G401 (cell line): ENCODE results near the gene DNAJC19. TPM values are rescaled to one million over a fixed set of nuclear protein-coding genes. Genes with fewer than 3 reads are reported as not detected.

ENCODE experiments used
- DNase-seq: peaks from one replicate; pipeline ENCODE4 v3.0.0-alpha.2; 2015; ENCODE audit warnings: low spot score
- in situ Hi-C: cut with HindIII; loops from 2 replicates; pipeline ENCODE4 v1.10.0; 2016; ENCODE audit warnings: low sequenced_read_pairs, mixed read lengths
- total RNA-seq: library from RNA; depleted of rRNA; stranded (reverse); fragments of >200 nt; shearing (Covaris generic); gene quantifications from 2 replicates; pipeline ENCODE4 v1.2.3, GENCODE V29; 2014; rRNA removed

The DNAJC19 gene
- total RNA-seq, 1 experiment from 2014 or later: 55.2 TPM

GRCh38 chr3:180970931-180971330, 18.6 kb downstream of the DNAJC19 start:
- no peak for DNase-seq
- in situ Hi-C loops: no loop called here

DNA sequence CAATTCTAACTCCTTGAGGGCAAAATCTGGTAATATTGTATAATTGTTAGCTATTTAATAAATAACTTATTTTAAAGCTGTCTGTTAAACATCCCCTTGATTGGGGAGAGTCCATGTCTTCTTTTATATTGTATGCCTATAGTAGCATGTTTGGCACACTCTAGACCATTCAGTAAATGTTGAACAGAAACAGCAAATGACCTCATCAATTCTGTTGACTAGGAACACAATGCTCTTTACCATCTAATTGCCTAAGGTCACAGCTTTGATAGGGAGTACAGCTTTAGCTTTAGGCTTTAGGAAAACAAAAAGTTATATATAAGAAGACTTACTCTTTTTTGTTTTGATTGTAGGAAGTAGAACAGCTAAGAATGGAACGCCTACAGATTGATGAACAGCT, 27.0 kb downstream of the DNAJC19 start:
- in situ Hi-C loops: no loop called here
- DNase-seq: no peak

- in situ Hi-C loops: no loop called here
- no peak for DNase-seq
These were observed 28.0 kb downstream of the DNAJC19 start for GRCh38 chr3:180961552-180961951.

DNA sequence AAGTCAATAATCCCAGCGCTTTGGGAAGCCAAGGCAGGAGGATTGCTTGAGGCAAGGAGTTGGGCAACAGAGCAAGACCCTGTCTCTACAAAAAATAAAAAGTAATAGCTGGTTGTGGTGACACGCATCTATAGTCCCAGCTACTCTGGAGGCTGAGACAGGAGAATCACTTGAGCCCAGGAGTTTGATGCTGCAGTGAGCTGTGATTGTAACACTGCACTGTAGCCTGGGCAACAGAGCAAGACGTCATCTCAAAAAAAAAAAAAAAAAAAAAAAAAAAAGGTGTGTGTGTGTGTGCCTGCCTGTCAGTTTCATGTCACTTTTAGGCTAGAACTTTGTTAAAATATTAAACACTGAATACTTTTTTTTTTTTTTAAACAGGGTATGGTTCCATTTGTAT, 28.4 kb downstream of the DNAJC19 start:
- in situ Hi-C loops: no loop called here
- DNase-seq: no peak

GRCh38 chr3:180959691-180960090, 29.8 kb downstream of the DNAJC19 start:
- DNase-seq: no peak
- in situ Hi-C loops: no loop called here

DNA sequence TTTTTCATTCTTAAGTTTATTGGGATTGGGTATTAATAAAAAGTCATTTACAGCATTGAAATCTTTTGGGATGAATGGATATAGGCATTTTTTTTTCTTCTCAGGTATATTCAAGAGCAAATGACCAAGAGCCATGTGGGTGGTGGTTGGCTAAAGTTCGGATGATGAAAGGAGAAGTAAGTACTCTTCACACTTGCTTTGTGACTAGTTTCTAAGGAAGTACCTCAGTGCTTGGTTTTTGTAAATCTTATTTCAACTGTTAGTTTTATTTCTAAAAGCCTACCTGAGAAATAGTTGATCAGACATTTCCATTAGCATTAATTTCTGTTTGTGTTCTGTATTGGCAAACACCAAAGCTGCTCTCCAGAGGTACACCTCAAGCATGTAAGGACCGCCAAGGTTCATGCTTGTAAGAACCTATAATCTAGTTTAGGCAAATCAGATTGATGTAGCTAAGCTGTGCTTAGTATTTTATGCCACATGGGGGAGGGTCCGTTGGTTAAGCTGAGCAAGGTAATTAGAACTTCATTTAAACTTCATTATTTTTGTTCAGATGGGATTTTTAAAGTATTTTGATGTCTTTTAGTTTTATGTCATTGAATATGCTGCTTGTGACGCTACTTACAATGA, 41.7 kb downstream of the DNAJC19 start:
- in situ Hi-C loops: no loop called here
- DNase-seq: no peak

DNA sequence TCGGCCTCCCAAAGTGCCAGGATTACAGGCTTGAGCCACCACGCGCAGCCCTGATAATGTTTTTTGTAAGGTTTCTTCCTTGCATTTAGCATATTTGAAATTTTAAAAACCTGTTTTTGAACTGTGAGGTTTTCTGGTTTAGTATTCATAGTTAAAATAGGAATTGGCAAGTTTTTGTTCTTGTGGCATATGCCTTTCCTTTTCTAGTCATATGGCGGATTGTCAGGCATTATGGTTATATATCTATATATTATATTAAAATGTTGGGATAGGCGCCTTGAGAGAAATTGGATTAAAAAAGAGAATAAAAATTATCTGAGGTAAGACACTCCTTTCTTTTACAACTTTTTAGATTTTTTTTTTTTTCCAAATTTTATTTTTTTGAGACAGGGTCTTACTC, 48.7 kb downstream of the DNAJC19 start:
- in situ Hi-C loops: no loop called here
- no peak for DNase-seq

GRCh38 chr3:180934638-180935037, 54.9 kb downstream of the DNAJC19 start:
- DNase-seq: no peak
- in situ Hi-C loops: no loop called here

Other genes with a start within 250 kb of the DNAJC19 start
- 139 and 142 TPM in 2 replicates for gene FXR1, start 77.1 kb downstream of the DNAJC19 start, total RNA-seq